GM12864 (cell line): ENCODE measurements around the gene PIEZO2.

Experiments
- DNase-seq: peaks from one replicate; pipeline ENCODE4 v3.0.0-alpha.2; 2011; ENCODE audit warnings: low read depth
- H3K4me3 ChIP-seq: 2 replicates; pipeline ENCODE4 v1.5.1; 2011; ENCODE audit warnings: mild to moderate bottlenecking, low read depth, low read length, control low read depth
- CTCF ChIP-seq: IDR thresholded peaks from 2 replicates; pipeline ENCODE4 v1.5.1; 2011; ENCODE audit warnings: low read depth, mild to moderate bottlenecking, moderate library complexity, low read length, control low read depth, inconsistent platforms; ENCODE audit errors: missing control alignments

Gene PIEZO2

GRCh38 chr18:11052800-11053199 lies 96.6 kb downstream of the PIEZO2 start:
- no peak for TF ChIP-seq CTCF

DNA sequence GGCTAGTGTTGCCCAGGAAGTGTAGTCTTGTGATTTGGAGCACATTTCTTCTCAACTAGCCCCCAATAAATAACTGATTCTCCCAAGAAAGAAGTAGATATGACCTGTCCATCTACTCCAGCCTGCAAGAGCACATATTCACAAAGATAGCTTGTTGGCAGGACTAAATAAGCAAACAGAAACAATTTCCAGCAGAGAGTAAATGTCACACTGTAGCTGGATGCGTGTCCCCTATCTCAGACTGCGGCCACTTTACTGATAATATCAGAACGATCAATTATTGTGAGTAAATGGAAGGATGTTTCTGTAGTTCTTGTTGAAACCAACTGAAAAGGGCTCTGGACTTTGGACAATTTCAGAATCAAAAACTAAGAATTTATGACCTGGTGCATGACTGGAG lies 97.9 kb downstream of the PIEZO2 start:
- no peak for TF ChIP-seq CTCF
- H3K4me3 ChIP-seq, result no peak overlapping the region
- DNase-seq, result no peak

More at GRCh38 chr18:11052800-11053199, 96.6 kb downstream of the PIEZO2 start:
- DNase-seq, result no peak
- H3K4me3 ChIP-seq, result no peak overlapping the region

DNA sequence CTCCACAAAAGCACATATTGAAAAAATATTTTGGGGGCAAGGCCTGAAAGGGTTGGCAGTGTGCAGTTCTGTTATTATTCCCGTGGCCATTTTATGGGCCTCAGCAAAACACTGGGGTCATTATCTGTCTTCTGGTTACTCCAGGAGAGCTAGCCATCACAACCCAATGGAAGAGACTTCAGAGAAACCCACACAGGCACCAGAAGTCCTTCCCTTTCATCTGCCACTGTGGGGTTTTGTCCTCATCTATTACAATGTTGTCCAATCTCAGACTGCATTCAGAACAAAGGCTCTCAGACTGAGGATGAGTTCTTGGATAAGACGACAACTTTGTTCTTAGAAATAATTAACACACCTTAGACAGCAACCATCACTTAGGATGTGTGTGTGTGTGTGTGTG lies 98.4 kb downstream of the PIEZO2 start:
- DNase-seq, result no peak
- no peak overlapping the region for H3K4me3 ChIP-seq
- no peak for TF ChIP-seq CTCF

- H3K4me3 ChIP-seq, result no peak overlapping the region
- no peak for TF ChIP-seq CTCF
- no peak for DNase-seq
Measured at GRCh38 chr18:11047817-11048216, 101.6 kb downstream of the PIEZO2 start.

DNA sequence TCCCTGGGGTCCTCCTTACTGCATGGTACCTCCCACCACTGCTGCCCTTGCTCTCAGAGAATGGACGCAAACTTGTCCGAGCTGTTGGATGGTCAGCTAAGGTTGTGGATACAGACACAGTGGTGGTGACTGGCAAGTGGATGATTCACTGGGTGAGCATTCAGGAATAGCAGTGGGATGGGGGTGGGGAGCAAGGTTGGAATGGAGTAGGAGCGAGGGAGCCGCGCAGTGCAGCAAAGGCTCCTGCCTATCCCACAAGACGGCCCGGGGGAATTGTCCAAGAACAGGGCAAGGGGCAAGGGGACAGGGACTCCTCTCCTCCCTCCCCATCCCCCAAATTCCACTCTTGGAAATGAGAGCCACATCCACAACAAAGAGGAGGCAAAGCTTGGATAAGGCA lies 102.2 kb downstream of the PIEZO2 start:
- DNase-seq, result no peak
- no peak for TF ChIP-seq CTCF

GRCh38 chr18:11046140-11046539 lies 103.2 kb downstream of the PIEZO2 start:
- TF ChIP-seq CTCF, result no peak
- no peak for DNase-seq
- H3K4me3 ChIP-seq, result no peak overlapping the region

More for the DNA sequence above, 102.2 kb downstream of the PIEZO2 start:
- no peak overlapping the region for H3K4me3 ChIP-seq

DNA sequence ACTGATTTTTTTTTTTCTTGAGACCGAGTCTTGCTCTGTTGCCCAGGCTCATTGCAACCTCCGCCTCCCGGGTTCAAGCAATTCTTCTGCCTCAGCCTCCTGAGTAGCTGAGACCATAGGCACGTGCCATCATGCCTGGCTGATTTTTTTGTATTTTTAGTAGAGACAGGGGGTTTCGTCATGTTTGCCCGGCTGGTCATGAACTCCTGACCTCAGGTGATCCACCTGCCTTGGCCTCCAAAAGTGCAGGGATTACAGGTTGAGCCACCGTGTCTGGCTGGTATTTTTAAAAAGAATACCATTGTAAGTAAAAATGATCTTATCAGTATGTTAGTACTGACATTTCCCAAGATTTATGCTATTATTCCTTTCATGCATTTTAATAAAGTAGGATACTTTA lies 105.7 kb downstream of the PIEZO2 start:
- H3K4me3 ChIP-seq, result no peak overlapping the region
- DNase-seq, result no peak

More for the DNA sequence above, 105.7 kb downstream of the PIEZO2 start:
- TF ChIP-seq CTCF, result no peak
